Body of pancreas (tissue), 4 donors: Measurements from ENCODE around the gene MYRIP.

Experiments used
- POLR2A ChIP-seq, 3 donors: fragments of 450-650 bp; IDR thresholded peaks; one replicate each; pipeline ENCODE4 v1.6.1; 2016; ENCODE audit warnings: antibody characterized with exemption in 3 of 3, mild to moderate bottlenecking in 2 of 3
- TF ChIP-seq, protein P1 (sequence below), 7 experiments: fragments of 450-650 bp in 4 of 7; fragments of 200-600 bp in 3 of 7; sonication (generic) in 3 of 7; IDR thresholded peaks; one replicate each; pipeline ENCODE4 v1.5.1; 2016 to 2019; ENCODE audit warnings: antibody characterized with exemption in 7 of 7

DNA sequence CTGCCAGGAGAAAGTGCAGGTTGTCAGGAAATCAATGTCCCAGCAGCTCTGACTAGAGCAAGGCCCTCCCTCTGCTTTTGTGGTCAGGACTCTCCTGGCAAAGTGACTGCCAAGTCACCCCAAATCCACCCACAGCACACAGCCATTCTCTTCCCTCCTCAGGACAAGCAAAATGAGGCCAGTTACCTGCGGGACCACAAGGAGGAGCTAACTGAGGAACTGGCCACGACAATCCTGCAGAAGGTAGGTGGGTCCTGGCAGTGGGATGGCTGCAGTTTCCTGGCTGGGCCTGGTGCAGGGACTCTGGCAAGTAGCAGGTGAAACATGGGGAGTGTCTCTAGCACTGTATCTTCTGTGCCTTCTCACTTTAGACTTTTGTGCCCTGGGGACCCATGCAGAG is 357.6 kb downstream of the MYRIP start:
- TF ChIP-seq, protein P1, sequence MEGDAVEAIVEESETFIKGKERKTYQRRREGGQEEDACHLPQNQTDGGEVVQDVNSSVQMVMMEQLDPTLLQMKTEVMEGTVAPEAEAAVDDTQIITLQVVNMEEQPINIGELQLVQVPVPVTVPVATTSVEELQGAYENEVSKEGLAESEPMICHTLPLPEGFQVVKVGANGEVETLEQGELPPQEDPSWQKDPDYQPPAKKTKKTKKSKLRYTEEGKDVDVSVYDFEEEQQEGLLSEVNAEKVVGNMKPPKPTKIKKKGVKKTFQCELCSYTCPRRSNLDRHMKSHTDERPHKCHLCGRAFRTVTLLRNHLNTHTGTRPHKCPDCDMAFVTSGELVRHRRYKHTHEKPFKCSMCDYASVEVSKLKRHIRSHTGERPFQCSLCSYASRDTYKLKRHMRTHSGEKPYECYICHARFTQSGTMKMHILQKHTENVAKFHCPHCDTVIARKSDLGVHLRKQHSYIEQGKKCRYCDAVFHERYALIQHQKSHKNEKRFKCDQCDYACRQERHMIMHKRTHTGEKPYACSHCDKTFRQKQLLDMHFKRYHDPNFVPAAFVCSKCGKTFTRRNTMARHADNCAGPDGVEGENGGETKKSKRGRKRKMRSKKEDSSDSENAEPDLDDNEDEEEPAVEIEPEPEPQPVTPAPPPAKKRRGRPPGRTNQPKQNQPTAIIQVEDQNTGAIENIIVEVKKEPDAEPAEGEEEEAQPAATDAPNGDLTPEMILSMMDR (IDR thresholded peaks at IDR 0.05) = no peak
- no peak for TF ChIP-seq POLR2A (IDR thresholded peaks at IDR 0.05)
